ENCODE measurements around the gene ARMC3. TPM values are rescaled to one million over a fixed set of nuclear protein-coding genes. Genes with fewer than 3 reads are reported as not detected.
A peak's percentile ranks its signal among the peaks of the same experiment; 100 is the strongest.

ARMC3 gene
- polyA plus RNA-seq, 1 donor from 2014 or later: 0.22 TPM

DNA sequence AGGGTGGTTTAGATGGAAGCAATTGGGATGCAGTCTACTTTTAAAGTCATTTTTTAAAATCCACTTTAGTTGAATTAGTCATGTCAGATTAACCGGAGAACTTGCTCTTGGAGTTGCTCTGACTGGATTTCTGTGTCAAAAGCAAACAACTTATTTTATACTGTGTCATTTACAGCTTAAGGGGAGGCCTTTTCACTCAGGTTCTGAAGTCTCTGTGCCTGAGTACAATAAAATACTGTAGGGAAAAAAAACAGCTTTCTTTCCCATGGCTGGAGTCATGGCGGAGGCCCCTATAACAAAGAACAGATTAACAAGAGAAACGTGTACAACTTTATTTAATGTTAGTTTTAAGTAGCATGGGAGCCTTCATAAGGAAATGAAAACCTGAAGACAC lies 128.3 kb downstream of the ARMC3 start:
- peaks cover 5% of the 10 kb centered on the region for H3F3A ChIP-seq (ENCODE audit: insufficient read depth, low read length, poor library complexity, severe bottlenecking)
- H3K27me3 ChIP-seq (ENCODE audit: insufficient read depth, low read depth, low read length): no peaks in the 10 kb centered on the region
- H3K36me3 ChIP-seq (ENCODE audit: insufficient read depth, low read length): no peaks in the 10 kb centered on the region
- no peak overlapping the region for H3K27ac ChIP-seq (ENCODE audit: low read length)
- TF ChIP-seq POLR2AphosphoS5 (IDR thresholded peaks at IDR 0.05): no peak
- no peak for TF ChIP-seq MXI1 (conservative IDR thresholded peaks at IDR 0.05; ENCODE audit: poor library complexity, severe bottlenecking)
- TF ChIP-seq, protein P1, sequence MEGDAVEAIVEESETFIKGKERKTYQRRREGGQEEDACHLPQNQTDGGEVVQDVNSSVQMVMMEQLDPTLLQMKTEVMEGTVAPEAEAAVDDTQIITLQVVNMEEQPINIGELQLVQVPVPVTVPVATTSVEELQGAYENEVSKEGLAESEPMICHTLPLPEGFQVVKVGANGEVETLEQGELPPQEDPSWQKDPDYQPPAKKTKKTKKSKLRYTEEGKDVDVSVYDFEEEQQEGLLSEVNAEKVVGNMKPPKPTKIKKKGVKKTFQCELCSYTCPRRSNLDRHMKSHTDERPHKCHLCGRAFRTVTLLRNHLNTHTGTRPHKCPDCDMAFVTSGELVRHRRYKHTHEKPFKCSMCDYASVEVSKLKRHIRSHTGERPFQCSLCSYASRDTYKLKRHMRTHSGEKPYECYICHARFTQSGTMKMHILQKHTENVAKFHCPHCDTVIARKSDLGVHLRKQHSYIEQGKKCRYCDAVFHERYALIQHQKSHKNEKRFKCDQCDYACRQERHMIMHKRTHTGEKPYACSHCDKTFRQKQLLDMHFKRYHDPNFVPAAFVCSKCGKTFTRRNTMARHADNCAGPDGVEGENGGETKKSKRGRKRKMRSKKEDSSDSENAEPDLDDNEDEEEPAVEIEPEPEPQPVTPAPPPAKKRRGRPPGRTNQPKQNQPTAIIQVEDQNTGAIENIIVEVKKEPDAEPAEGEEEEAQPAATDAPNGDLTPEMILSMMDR (IDR thresholded peaks at IDR 0.05; ENCODE audit: poor library complexity, severe bottlenecking): no peak
- no peak for TF ChIP-seq EZH2 (IDR thresholded peaks at IDR 0.05; ENCODE audit: borderline replicate concordance, insufficient read depth, low read length, poor library complexity, severe bottlenecking)
- TF ChIP-seq TAF1 (IDR thresholded peaks at IDR 0.05; ENCODE audit: low read depth): no peak
- H4K20me1 ChIP-seq (ENCODE audit: insufficient read depth): no peaks in the 10 kb centered on the region
- no peaks in the 10 kb centered on the region for H3K9me3 ChIP-seq (ENCODE audit: low read length)
- H3K9me2 ChIP-seq (ENCODE audit: insufficient read depth, low read length): no peaks in the 10 kb centered on the region
- H3K9ac ChIP-seq (ENCODE audit: low read length): peak overlapping the region; percentile 13
- H3K4me3 ChIP-seq (ENCODE audit: low read length): peak overlapping the region; percentile 29
- no peaks in the 10 kb centered on the region for H3K79me2 ChIP-seq (replicated peaks; ENCODE audit: insufficient read depth, low read length)
- H3K4me2 ChIP-seq (ENCODE audit: low read length): no peak overlapping the region
- H2AFZ ChIP-seq (ENCODE audit: low read depth, low read length): no peak overlapping the region

DNA sequence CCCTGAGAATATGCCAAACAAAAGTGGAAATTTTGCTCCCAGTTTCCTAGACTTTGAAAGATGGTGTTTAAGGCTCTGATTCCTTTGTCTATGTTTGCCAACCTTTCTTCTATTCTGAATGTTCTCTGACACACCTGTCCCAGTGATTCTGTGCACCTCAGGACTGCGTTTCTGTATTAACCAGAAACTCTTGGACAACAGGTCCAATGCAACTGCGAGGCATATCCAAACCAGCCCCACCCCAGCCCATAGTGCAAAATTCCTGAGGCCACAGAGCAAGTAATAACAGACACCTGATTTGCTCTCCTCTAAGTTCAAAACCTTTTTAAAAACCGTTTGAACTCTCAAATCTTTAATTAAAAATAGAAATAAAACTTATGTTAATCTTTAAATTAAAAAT lies 130.5 kb downstream of the ARMC3 start:
- Histone ChIP-seq H3K36me3 (ENCODE audit: insufficient read depth, low read length) (no peaks in the 10 kb centered on the region), H2AFZ (ENCODE audit: low read depth, low read length) (no peak overlapping the region), H3K27ac (ENCODE audit: low read length) (no peak overlapping the region), H3K9ac (ENCODE audit: low read length) (no peak overlapping the region), H3K9me2 (ENCODE audit: insufficient read depth, low read length) (no peaks in the 10 kb centered on the region), H3K4me3 (ENCODE audit: low read length) (no peak overlapping the region), H3K4me2 (ENCODE audit: low read length) (no peak overlapping the region), H3F3A (ENCODE audit: insufficient read depth, low read length, poor library complexity, severe bottlenecking) (peaks cover 5% of the 10 kb centered on the region), H4K20me1 (ENCODE audit: insufficient read depth) (no peaks in the 10 kb centered on the region), H3K79me2 (replicated peaks; ENCODE audit: insufficient read depth, low read length) (no peaks in the 10 kb centered on the region), H3K27me3 (ENCODE audit: insufficient read depth, low read depth, low read length) (no peaks in the 10 kb centered on the region), H3K9me3 (ENCODE audit: low read length) (no peaks in the 10 kb centered on the region)
- TF ChIP-seq EP300 (conservative IDR thresholded peaks at IDR 0.05; ENCODE audit: poor library complexity, severe bottlenecking): no peak
- no peak for TF ChIP-seq RAD21 (conservative IDR thresholded peaks at IDR 0.05)
- TF ChIP-seq, protein P1 (IDR thresholded peaks at IDR 0.05; ENCODE audit: poor library complexity, severe bottlenecking): no peak
- TF ChIP-seq TAF1 (IDR thresholded peaks at IDR 0.05; ENCODE audit: low read depth): no peak
- no peak for TF ChIP-seq POLR2AphosphoS5 (IDR thresholded peaks at IDR 0.05)
- no peak for TF ChIP-seq SMC3 (conservative IDR thresholded peaks at IDR 0.05; ENCODE audit: poor library complexity)
- TF ChIP-seq, protein P2, sequence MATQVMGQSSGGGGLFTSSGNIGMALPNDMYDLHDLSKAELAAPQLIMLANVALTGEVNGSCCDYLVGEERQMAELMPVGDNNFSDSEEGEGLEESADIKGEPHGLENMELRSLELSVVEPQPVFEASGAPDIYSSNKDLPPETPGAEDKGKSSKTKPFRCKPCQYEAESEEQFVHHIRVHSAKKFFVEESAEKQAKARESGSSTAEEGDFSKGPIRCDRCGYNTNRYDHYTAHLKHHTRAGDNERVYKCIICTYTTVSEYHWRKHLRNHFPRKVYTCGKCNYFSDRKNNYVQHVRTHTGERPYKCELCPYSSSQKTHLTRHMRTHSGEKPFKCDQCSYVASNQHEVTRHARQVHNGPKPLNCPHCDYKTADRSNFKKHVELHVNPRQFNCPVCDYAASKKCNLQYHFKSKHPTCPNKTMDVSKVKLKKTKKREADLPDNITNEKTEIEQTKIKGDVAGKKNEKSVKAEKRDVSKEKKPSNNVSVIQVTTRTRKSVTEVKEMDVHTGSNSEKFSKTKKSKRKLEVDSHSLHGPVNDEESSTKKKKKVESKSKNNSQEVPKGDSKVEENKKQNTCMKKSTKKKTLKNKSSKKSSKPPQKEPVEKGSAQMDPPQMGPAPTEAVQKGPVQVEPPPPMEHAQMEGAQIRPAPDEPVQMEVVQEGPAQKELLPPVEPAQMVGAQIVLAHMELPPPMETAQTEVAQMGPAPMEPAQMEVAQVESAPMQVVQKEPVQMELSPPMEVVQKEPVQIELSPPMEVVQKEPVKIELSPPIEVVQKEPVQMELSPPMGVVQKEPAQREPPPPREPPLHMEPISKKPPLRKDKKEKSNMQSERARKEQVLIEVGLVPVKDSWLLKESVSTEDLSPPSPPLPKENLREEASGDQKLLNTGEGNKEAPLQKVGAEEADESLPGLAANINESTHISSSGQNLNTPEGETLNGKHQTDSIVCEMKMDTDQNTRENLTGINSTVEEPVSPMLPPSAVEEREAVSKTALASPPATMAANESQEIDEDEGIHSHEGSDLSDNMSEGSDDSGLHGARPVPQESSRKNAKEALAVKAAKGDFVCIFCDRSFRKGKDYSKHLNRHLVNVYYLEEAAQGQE (IDR thresholded peaks at IDR 0.05; ENCODE audit: borderline replicate concordance): no peak
- TF ChIP-seq EZH2 (IDR thresholded peaks at IDR 0.05; ENCODE audit: borderline replicate concordance, insufficient read depth, low read length, poor library complexity, severe bottlenecking): no peak
- no peak for TF ChIP-seq MXI1 (conservative IDR thresholded peaks at IDR 0.05; ENCODE audit: poor library complexity, severe bottlenecking)
